HCT116 (cell line): Measurements from ENCODE around the gene CPNE9. TPM values are rescaled to one million over a fixed set of nuclear protein-coding genes. Genes with fewer than 3 reads are reported as not detected.

Experiments used
- ATAC-seq: fragments of 200-7000 bp; cut with Tn5 transposase; 2 replicates; pipeline ENCODE4 v1.9.1; 2020; ENCODE audit warnings: mild to moderate bottlenecking, moderate library complexity
- BruUV-seq: library from RNA; stranded (reverse); fragments of 400-500 nt; replicated peaks from 2 replicates; lab custom pipeline; 2021; lab: Mats Ljungman, UMichigan
- CTCF ChIA-PET: fragments of 300-600 bp; sonication (Branson Sonifier 250); formaldehyde crosslinking; loops from one replicate; lab custom pipeline; 2021; ENCODE audit warnings: antibody characterized with exemption; lab: Charles Lee
- POLR2A ChIA-PET: fragments of 300-600, 350-600 bp; sonication (Branson Sonifier 250); formaldehyde crosslinking; loops from one replicate; lab custom pipeline; 2021; ENCODE audit warnings: antibody characterized with exemption; lab: Charles Lee
- RAD21 ChIA-PET, 2 experiments: fragments of 300-600 bp; sonication (Branson Sonifier 250); formaldehyde crosslinking; loops; one replicate each; lab custom pipeline; 2023; ENCODE audit warnings: low total read pairs in 2 of 2; ENCODE audit not compliant: uncharacterized antibody in 2 of 2, unreplicated experiment in 2 of 2, low non-redundant PET in 1 of 2; lab: Charles Lee
- DNase-seq: peaks from one replicate; pipeline ENCODE4 v3.0.0-alpha.2; 2010; ENCODE audit warnings: low read depth, low spot score
- H2AFZ ChIP-seq: fragments of 200-600 bp; shearing (Covaris generic), sonication (generic); 2 replicates; pipeline ENCODE4 v1.6.1; 2017; ENCODE audit warnings: low read depth, mixed run types, mixed read lengths, antibody characterized with exemption, low read length; ENCODE audit not compliant: poor library complexity, severe bottlenecking
- H3K27ac ChIP-seq: 2 replicates; pipeline ENCODE4 v1.5.1; 2012; ENCODE audit warnings: low read depth, low read length
- H3K27me3 ChIP-seq: fragments of 200-600 bp; sonication (generic); 2 replicates; pipeline ENCODE4 v1.6.1; 2016; ENCODE audit warnings: mixed run types, low read length, mixed read lengths; ENCODE audit not compliant: insufficient read depth
- H3K36me3 ChIP-seq, 2 experiments: fragments of 200-500 bp in 1 of 2; fragments of 200-600 bp in 1 of 2; sonication (Bioruptor generic) in 1 of 2; sonication (generic) in 1 of 2; 2 replicates each; pipeline versions ENCODE4 v1.5.1 to v1.6.1; 2014 to 2016; ENCODE audit warnings: low read length in 2 of 2, inconsistent platforms in 1 of 2, mixed read lengths in 1 of 2, mixed run types in 1 of 2; ENCODE audit not compliant: insufficient read depth in 2 of 2, control insufficient read depth in 1 of 2
- H3K4me1 ChIP-seq, 2 experiments: fragments of 200-600 bp in 1 of 2; sonication (generic) in 1 of 2; 2 replicates each; pipeline versions ENCODE4 v1.5.1 to v1.6.1; 2012 to 2017; ENCODE audit warnings: low read length in 2 of 2, inconsistent platforms in 1 of 2, mild to moderate bottlenecking in 1 of 2, mixed read lengths in 1 of 2, mixed run types in 1 of 2, moderate library complexity in 1 of 2; ENCODE audit not compliant: insufficient read depth in 2 of 2, control insufficient read depth in 1 of 2
- H3K4me2 ChIP-seq: fragments of 200-600 bp; sonication (generic); 2 replicates; pipeline ENCODE4 v1.6.1; 2017; ENCODE audit warnings: mixed run types, low read length, mixed read lengths
- H3K4me3 ChIP-seq, 2 experiments: fragments of 200-600 bp in 1 of 2; sonication (generic) in 1 of 2; replicated peaks in 1 of 2; 2 replicates each; pipeline ENCODE4 v1.5.1; 2011 to 2016; ENCODE audit warnings: low read length in 2 of 2, control low read depth in 1 of 2, low read depth in 1 of 2, mild to moderate bottlenecking in 1 of 2, mixed read lengths in 1 of 2, mixed run types in 1 of 2
- H3K79me2 ChIP-seq: fragments of 200-600 bp; sonication (generic); 2 replicates; pipeline ENCODE4 v1.6.1; 2017; ENCODE audit warnings: mild to moderate bottlenecking, mixed run types, low read length, moderate library complexity, mixed read lengths; ENCODE audit not compliant: insufficient read depth
- H3K9ac ChIP-seq: fragments of 200-600 bp; sonication (generic); 2 replicates; pipeline ENCODE4 v1.6.1; 2016; ENCODE audit warnings: low read length, mixed read lengths
- H3K9me2 ChIP-seq: fragments of 200-600 bp; sonication (generic), shearing (Covaris generic); 2 replicates; pipeline ENCODE4 v1.6.1; 2017; ENCODE audit warnings: mixed run types, mild to moderate bottlenecking, moderate library complexity; ENCODE audit not compliant: insufficient read depth
- H3K9me3 ChIP-seq, 2 experiments: fragments of 200-500 bp in 1 of 2; fragments of 200-600 bp in 1 of 2; sonication (Bioruptor generic) in 1 of 2; sonication (generic) in 1 of 2; 2 replicates each; pipeline ENCODE4 v1.6.1; 2014 to 2017; ENCODE audit warnings: low read length in 2 of 2, mixed read lengths in 2 of 2, inconsistent platforms in 1 of 2, low read depth in 1 of 2, mild to moderate bottlenecking in 1 of 2, mixed run types in 1 of 2, moderate library complexity in 1 of 2; ENCODE audit not compliant: control insufficient read depth in 1 of 2, insufficient read depth in 1 of 2
- H4K20me1 ChIP-seq: fragments of 200-600 bp; sonication (generic), shearing (Covaris generic); 2 replicates; pipeline ENCODE4 v1.6.1; 2017; ENCODE audit warnings: mixed run types, mild to moderate bottlenecking, moderate library complexity; ENCODE audit not compliant: insufficient read depth
- ATF3 ChIP-seq: IDR thresholded peaks from 2 replicates; pipeline ENCODE4 v1.6.1; 2012
- CBX3 ChIP-seq: IDR thresholded peaks from 2 replicates; pipeline ENCODE4 v1.6.1; 2012; ENCODE audit warnings: low read depth
- EGR1 ChIP-seq: IDR thresholded peaks from 2 replicates; pipeline ENCODE4 v1.6.1; 2012; ENCODE audit warnings: low read depth
- ELF1 ChIP-seq: IDR thresholded peaks from 2 replicates; pipeline ENCODE4 v1.6.1; 2012; ENCODE audit warnings: low read depth, borderline replicate concordance
- EZH2 ChIP-seq: fragments of 200-600 bp; sonication (generic); IDR thresholded peaks from 2 replicates; pipeline ENCODE4 v1.6.1; 2017; ENCODE audit warnings: antibody characterized with exemption, mixed run types
- FOSL1 ChIP-seq: IDR thresholded peaks from 2 replicates; pipeline ENCODE4 v1.6.1; 2012; ENCODE audit warnings: low read depth
- MAX ChIP-seq: IDR thresholded peaks from 2 replicates; pipeline ENCODE4 v1.6.1; 2012
- POLR2AphosphoS5 ChIP-seq: IDR thresholded peaks from 2 replicates; pipeline ENCODE4 v1.6.1; 2011; ENCODE audit warnings: mild to moderate bottlenecking, low read depth, low read length, moderate library complexity
- REST ChIP-seq: IDR thresholded peaks from 2 replicates; pipeline ENCODE4 v1.6.1; 2012; ENCODE audit warnings: low read depth
- TCF7L2 ChIP-seq: IDR thresholded peaks from 2 replicates; pipeline ENCODE4 v1.7.0; 2011; ENCODE audit warnings: borderline replicate concordance, inconsistent platforms; ENCODE audit not compliant: insufficient read depth, insufficient read length; ENCODE audit errors: extremely low read depth
- YY1 ChIP-seq: IDR thresholded peaks from 2 replicates; pipeline ENCODE4 v1.6.1; 2011; ENCODE audit warnings: low read length, low read depth, moderate library complexity, mild to moderate bottlenecking; ENCODE audit not compliant: insufficient replicate concordance; ENCODE audit errors: extremely low read depth
- intact Hi-C: fragments of 100-400 bp; cut with micrococcal nuclease; formaldehyde crosslinking; loops from 2 replicates; pipeline ENCODE4 v1.10.0; 2022
- total RNA-seq: library from RNA; stranded (reverse); gene quantifications from one replicate; pipeline ENCODE4 v1.2.1, GENCODE V29; 2021; ENCODE audit not compliant: unreplicated experiment

CPNE9 gene
- total RNA-seq, 1 experiment from 2014 or later = 0.98 TPM

- RAD21 ChIA-PET = no interaction called here
- H3K4me1 ChIP-seq = peaks cover 10 to 14% of the 10 kb centered on the region in 2 experiments
- H3K9me2 ChIP-seq = no peaks in the 10 kb centered on the region
- BruUV-seq = no TSS peak
- H3K36me3 ChIP-seq = no peaks in the 10 kb centered on the region
- H3K9me3 ChIP-seq = no peaks in the 10 kb centered on the region
- H3K4me2 ChIP-seq = no peak overlapping the region
- H3K27ac ChIP-seq = no peak overlapping the region
- POLR2A ChIA-PET = no interaction called here
- CTCF ChIA-PET = no interaction called here
- H3K79me2 ChIP-seq = no peaks in the 10 kb centered on the region
- no peak for ATAC-seq
- intact Hi-C loops = loop anchor here (5.0 kb wide), 3 partner anchors 215 to 510 kb away; partner anchors contain the start of gene CRELD1
- no peak for DNase-seq
- H3K9ac ChIP-seq = no peak overlapping the region
- H3K4me3 ChIP-seq = no peak overlapping the region
- no peak overlapping the region for H2AFZ ChIP-seq
- H4K20me1 ChIP-seq = no peaks in the 10 kb centered on the region
- H3K27me3 ChIP-seq = peaks cover 3% of the 10 kb centered on the region; the same call in 1 of the 2 replicates
- TF ChIP-seq YY1 (no peak), ATF3 (no peak), EGR1 (no peak), EZH2 (no peak), FOSL1 (no peak), ELF1 (no peak), REST (no peak), TCF7L2 (no peak), CBX3 (no peak), POLR2AphosphoS5 (no peak), MAX (no peak)
Observed at GRCh38 chr3:9716801-9717555, 13.3 kb downstream of the CPNE9 start.
